Panc1 (cell line): ENCODE results near the gene IFI44L. TPM values are rescaled to one million over a fixed set of nuclear protein-coding genes. Genes with fewer than 3 reads are reported as not detected.

Source experiments
- ATAC-seq: fragments of 200-7000 bp; cut with Tn5 transposase; 2 replicates; pipeline ENCODE4 v1.9.1; 2020; ENCODE audit warnings: mild to moderate bottlenecking, moderate library complexity
- BruUV-seq: library from RNA; stranded (reverse); fragments of 400-500 nt; replicated peaks from 2 replicates; lab custom pipeline; 2021; lab: Mats Ljungman, UMichigan
- CTCF ChIA-PET: fragments of 300-600 bp; sonication (Branson Sonifier 250); formaldehyde crosslinking; loops from one replicate; lab custom pipeline; 2022; ENCODE audit warnings: antibody characterized with exemption; lab: Charles Lee
- POLR2A ChIA-PET: fragments of 300-600 bp; sonication (Branson Sonifier 250); formaldehyde crosslinking; loops from one replicate; lab custom pipeline; 2022; ENCODE audit warnings: antibody characterized with exemption; lab: Charles Lee
- DNase-seq: peaks from one replicate; pipeline ENCODE4 v3.0.0-alpha.2; 2010; ENCODE audit warnings: low read depth, low spot score
- H3K27ac ChIP-seq: 2 replicates; pipeline ENCODE4 v1.5.1; 2011; ENCODE audit warnings: mild to moderate bottlenecking, low read length, inconsistent platforms
- H3K27me3 ChIP-seq: fragments of 200-500 bp; sonication (Bioruptor generic); 2 replicates; pipeline ENCODE4 v1.6.0; 2014; ENCODE audit warnings: low read length, inconsistent platforms; ENCODE audit not compliant: control insufficient read depth, insufficient read depth
- H3K36me3 ChIP-seq: fragments of 200-500 bp; sonication (Bioruptor generic); 2 replicates; pipeline ENCODE4 v1.5.1; 2014; ENCODE audit warnings: inconsistent platforms, mild to moderate bottlenecking, low read length, moderate library complexity; ENCODE audit not compliant: control insufficient read depth, insufficient read depth
- H3K4me1 ChIP-seq: 2 replicates; pipeline ENCODE4 v1.5.1; 2011; ENCODE audit warnings: inconsistent platforms, mild to moderate bottlenecking, low read length, moderate library complexity; ENCODE audit not compliant: control insufficient read depth, insufficient read depth
- H3K4me3 ChIP-seq, 2 experiments: 2 replicates each; pipeline ENCODE4 v1.5.1; 2011 to 2012; ENCODE audit warnings: low read depth in 2 of 2, low read length in 2 of 2, mild to moderate bottlenecking in 2 of 2, inconsistent platforms in 1 of 2, moderate library complexity in 1 of 2
- H3K9me3 ChIP-seq: fragments of 200-500 bp; sonication (Bioruptor generic); 2 replicates; pipeline ENCODE4 v1.5.1; 2014; ENCODE audit warnings: low read depth, mild to moderate bottlenecking, inconsistent platforms, low read length, moderate library complexity; ENCODE audit not compliant: control insufficient read depth, insufficient read depth
- CTCF ChIP-seq: fragments of 450-650 bp; IDR thresholded peaks from 2 replicates; pipeline ENCODE4 v1.5.1; 2017; ENCODE audit warnings: mild to moderate bottlenecking
- POLR2AphosphoS5 ChIP-seq: IDR thresholded peaks from 2 replicates; pipeline ENCODE4 v1.6.1; 2012; ENCODE audit warnings: mild to moderate bottlenecking, low read depth, low read length, moderate library complexity
- REST ChIP-seq, 2 experiments: IDR thresholded peaks; 2 replicates each; pipeline ENCODE4 v1.6.1; 2011 to 2012; ENCODE audit warnings: low read depth in 2 of 2, control low read depth in 1 of 2, low read length in 1 of 2, mild to moderate bottlenecking in 1 of 2, moderate library complexity in 1 of 2; ENCODE audit not compliant: insufficient read depth in 1 of 2
- SIN3A ChIP-seq: IDR thresholded peaks from 2 replicates; pipeline ENCODE4 v1.6.1; 2012; ENCODE audit warnings: low read depth, mild to moderate bottlenecking, low read length, moderate library complexity, borderline replicate concordance; ENCODE audit not compliant: insufficient read depth
- TCF7L2 ChIP-seq: IDR thresholded peaks from 2 replicates; pipeline ENCODE4 v1.6.1; 2011; ENCODE audit warnings: mild to moderate bottlenecking, low read depth, low read length, inconsistent platforms
- in situ Hi-C: cut with HindIII; loops from 2 replicates; pipeline ENCODE4 v1.10.0; 2016; ENCODE audit warnings: low sequenced_read_pairs, low pct_unique_long_range_greater_than_20kb
- intact Hi-C: fragments of 100-400 bp; cut with micrococcal nuclease; formaldehyde crosslinking; loops from one replicate; pipeline ENCODE4 v1.10.0; 2022; ENCODE audit not compliant: unreplicated experiment
- total RNA-seq: library from RNA; stranded (reverse); gene quantifications from one replicate; pipeline ENCODE4 v1.2.1, GENCODE V29; 2021; ENCODE audit not compliant: unreplicated experiment

Gene IFI44L
- total RNA-seq, 1 experiment from 2014 or later, result 0.10 TPM

- in situ Hi-C loops, result no loop called here
- no TSS peak for BruUV-seq
- Histone ChIP-seq H3K9me3 (no peaks in the 10 kb centered on the region), H3K36me3 (no peaks in the 10 kb centered on the region), H3K4me1 (no peaks in the 10 kb centered on the region), H3K4me3 (no peak overlapping the region), H3K27ac (no peak overlapping the region), H3K27me3 (no peaks in the 10 kb centered on the region)
- intact Hi-C loops, result no loop called here
- ATAC-seq (no peak), DNase-seq (no peak)
- POLR2A ChIA-PET, result no interaction called here
- TF ChIP-seq SIN3A (no peak), TCF7L2 (no peak), POLR2AphosphoS5 (no peak), REST (IDR thresholded peaks at IDR 0.05; ENCODE audit: insufficient read depth in 1 of 2, low read depth in 2 of 2, low read length in 1 of 2) (no peak), CTCF (no peak)
- CTCF ChIA-PET, result no interaction called here
Measured at GRCh38 chr1:78641558-78641957, 21.3 kb downstream of the IFI44L start.

GRCh38 chr1:78645723-78646122 is 25.5 kb downstream of the IFI44L start:
- DNase-seq (no peak), ATAC-seq (no peak)
- ChIA-PET POLR2A (no interaction called here), CTCF (no interaction called here)
- H3K27me3 ChIP-seq, result no peaks in the 10 kb centered on the region
- no peaks in the 10 kb centered on the region for H3K9me3 ChIP-seq
- H3K4me3 ChIP-seq, result no peak overlapping the region
- H3K4me1 ChIP-seq, result no peaks in the 10 kb centered on the region
- no TSS peak for BruUV-seq
- in situ Hi-C loops (no loop called here), intact Hi-C loops (no loop called here)
- no peaks in the 10 kb centered on the region for H3K36me3 ChIP-seq
- TF ChIP-seq TCF7L2 (no peak), POLR2AphosphoS5 (no peak), REST (IDR thresholded peaks at IDR 0.05; ENCODE audit: insufficient read depth in 1 of 2, low read depth in 2 of 2, low read length in 1 of 2) (no peak), CTCF (no peak)
- H3K27ac ChIP-seq, result no peak overlapping the region
